ENCODE measurements around the gene XCL1. TPM values are rescaled to one million over a fixed set of nuclear protein-coding genes. Genes with fewer than 3 reads are reported as not detected.

Gene XCL1
- total RNA-seq, 1 donor from 2014 or later, result not detected

- DNase-seq (ENCODE audit: low spot score in 2 of 2), result no peak
- intact Hi-C loops (cut with DNase I), result no loop called here
- Histone ChIP-seq H3K4me3 (no peak overlapping the region), H3K4me1 (no peaks in the 10 kb centered on the region), H3K27ac (no peak overlapping the region), H3K27me3 (no peaks in the 10 kb centered on the region), H3K36me3 (no peaks in the 10 kb centered on the region), H3K9me3 (no peaks in the 10 kb centered on the region)
- TF ChIP-seq CTCF (IDR thresholded peaks at IDR 0.05), result no peak
Measured at GRCh38 chr1:168550971-168551370, 25.4 kb upstream of the XCL1 start.

GRCh38 chr1:168551688-168552087 lies 24.7 kb upstream of the XCL1 start:
- Histone ChIP-seq H3K4me3 (no peak overlapping the region), H3K4me1 (no peaks in the 10 kb centered on the region), H3K9me3 (no peaks in the 10 kb centered on the region), H3K27ac (no peak overlapping the region), H3K27me3 (no peaks in the 10 kb centered on the region), H3K36me3 (no peaks in the 10 kb centered on the region)
- intact Hi-C loops (cut with DNase I), result no loop called here
- TF ChIP-seq CTCF (IDR thresholded peaks at IDR 0.05), result no peak
- DNase-seq (ENCODE audit: low spot score in 2 of 2), result no peak

- DNase-seq (ENCODE audit: low spot score in 2 of 2), result no peak
- Histone ChIP-seq H3K4me3 (no peak overlapping the region), H3K9me3 (no peaks in the 10 kb centered on the region), H3K27ac (no peak overlapping the region), H3K36me3 (no peaks in the 10 kb centered on the region), H3K27me3 (no peaks in the 10 kb centered on the region), H3K4me1 (no peaks in the 10 kb centered on the region)
- TF ChIP-seq CTCF (IDR thresholded peaks at IDR 0.05), result no peak
- intact Hi-C loops (cut with DNase I), result no loop called here
Measured at GRCh38 chr1:168552961-168553360, 23.4 kb upstream of the XCL1 start.

- no peaks in the 10 kb centered on the region for H3K27me3 ChIP-seq
- H3K4me3 ChIP-seq, result no peak overlapping the region
- no peak for DNase-seq (ENCODE audit: low spot score in 2 of 2)
- TF ChIP-seq CTCF (IDR thresholded peaks at IDR 0.05), result no peak
- no peaks in the 10 kb centered on the region for H3K9me3 ChIP-seq
- H3K36me3 ChIP-seq, result no peaks in the 10 kb centered on the region
- no peaks in the 10 kb centered on the region for H3K4me1 ChIP-seq
- H3K27ac ChIP-seq, result no peak overlapping the region
- intact Hi-C loops (cut with DNase I), result no loop called here
Measured at GRCh38 chr1:168553680-168554553, 22.5 kb upstream of the XCL1 start.

GRCh38 chr1:168554603-168555483 lies 21.6 kb upstream of the XCL1 start:
- DNase-seq (ENCODE audit: low spot score in 2 of 2), result no peak
- H3K4me1 ChIP-seq, result no peaks in the 10 kb centered on the region
- no peaks in the 10 kb centered on the region for H3K36me3 ChIP-seq
- H3K4me3 ChIP-seq, result no peak overlapping the region
- H3K27ac ChIP-seq, result no peak overlapping the region
- no peaks in the 10 kb centered on the region for H3K27me3 ChIP-seq
- H3K9me3 ChIP-seq, result no peaks in the 10 kb centered on the region
- intact Hi-C loops (cut with DNase I), result no loop called here
- TF ChIP-seq CTCF (IDR thresholded peaks at IDR 0.05), result no peak

Measured in ascending aorta (tissue), 2 donors.